IMR-90 (cell line): Measurements from ENCODE around the gene KRT5. TPM values are rescaled to one million over a fixed set of nuclear protein-coding genes. Genes with fewer than 3 reads are reported as not detected.

Source experiments
- ATAC-seq: fragments of 200-7000 bp; cut with Tn5 transposase; 2 replicates; pipeline ENCODE4 v1.9.1; 2020; ENCODE audit warnings: low read depth, mild to moderate bottlenecking, moderate library complexity
- BruUV-seq: library from RNA; stranded (reverse); fragments of 400-500 nt; replicated peaks from 2 replicates; lab custom pipeline; 2021; lab: Mats Ljungman, UMichigan
- CTCF ChIA-PET: fragments of 300-600 bp; formaldehyde crosslinking; extraction: SDS; loops from one replicate; lab custom pipeline; 2021; ENCODE audit warnings: antibody characterized with exemption; lab: Yijun Ruan, JAX
- POLR2A ChIA-PET: fragments of 300-600 bp; sonication (Branson Sonifier 250); formaldehyde crosslinking; loops from one replicate; lab custom pipeline; 2022; ENCODE audit warnings: antibody characterized with exemption; ENCODE audit not compliant: unreplicated experiment; lab: Charles Lee
- DNase-seq: peaks from one replicate; pipeline ENCODE4 v3.0.0; 2013
- H2AFZ ChIP-seq: replicated peaks from 2 replicates; pipeline ENCODE3; 2013; ENCODE audit warnings: low read length, mild to moderate bottlenecking; ENCODE audit not compliant: poor library complexity
- H2AK5ac ChIP-seq: 2 replicates; pipeline ENCODE4 v1.6.1; 2013; ENCODE audit warnings: low read depth, low read length, inconsistent platforms
- H2AK9ac ChIP-seq: replicated peaks from 2 replicates; pipeline ENCODE3; 2013; ENCODE audit warnings: mild to moderate bottlenecking, low read depth, low read length, moderate library complexity; ENCODE audit not compliant: poor library complexity
- H2BK120ac ChIP-seq: 2 replicates; pipeline ENCODE4 v1.6.1; 2013; ENCODE audit warnings: low read depth, low read length, inconsistent platforms
- H2BK15ac ChIP-seq: 3 replicates; pipeline ENCODE4 v1.6.1; 2013; ENCODE audit warnings: low read depth, low read length, inconsistent platforms
- H2BK20ac ChIP-seq: 2 replicates; pipeline ENCODE4 v1.6.1; 2013; ENCODE audit warnings: low read depth, mild to moderate bottlenecking, inconsistent platforms, low read length, moderate library complexity
- H2BK5ac ChIP-seq: 2 replicates; pipeline ENCODE4 v1.6.1; 2013; ENCODE audit warnings: mild to moderate bottlenecking, low read depth, low read length, inconsistent platforms; ENCODE audit not compliant: poor library complexity, severe bottlenecking
- H3K14ac ChIP-seq: replicated peaks from 2 replicates; pipeline ENCODE4 v1.6.1; 2013; ENCODE audit warnings: low read depth, low read length, inconsistent platforms
- H3K18ac ChIP-seq: 2 replicates; pipeline ENCODE4 v1.6.1; 2013; ENCODE audit warnings: low read depth, low read length, control low read depth
- H3K23ac ChIP-seq: 2 replicates; pipeline ENCODE4 v1.6.1; 2013; ENCODE audit warnings: low read depth, low read length, inconsistent platforms
- H3K27ac ChIP-seq: 2 replicates; pipeline ENCODE4 v1.5.1; 2013; ENCODE audit warnings: mild to moderate bottlenecking, control low read depth, low read length; ENCODE audit not compliant: insufficient read depth
- H3K27me3 ChIP-seq: 2 replicates; pipeline ENCODE4 v1.6.1; 2013; ENCODE audit warnings: low read length; ENCODE audit not compliant: control insufficient read depth, insufficient read depth
- H3K36me3 ChIP-seq: 2 replicates; pipeline ENCODE4 v1.6.1; 2013; ENCODE audit warnings: low read length, mixed read lengths; ENCODE audit not compliant: control insufficient read depth, insufficient read depth
- H3K4ac ChIP-seq: 2 replicates; pipeline ENCODE4 v1.6.1; 2013; ENCODE audit warnings: low read depth, low read length, inconsistent platforms
- H3K4me1 ChIP-seq: 2 replicates; pipeline ENCODE4 v1.6.1; 2013; ENCODE audit warnings: low read length, mixed read lengths; ENCODE audit not compliant: control insufficient read depth, insufficient read depth
- H3K4me2 ChIP-seq: 2 replicates; pipeline ENCODE4 v1.6.1; 2013; ENCODE audit warnings: low read depth, mild to moderate bottlenecking, control low read depth, low read length, moderate library complexity
- H3K4me3 ChIP-seq: 2 replicates; pipeline ENCODE4 v1.5.1; 2013; ENCODE audit warnings: low read depth, mild to moderate bottlenecking, control low read depth, low read length, moderate library complexity; ENCODE audit not compliant: insufficient read depth
- H3K56ac ChIP-seq: 2 replicates; pipeline ENCODE4 v1.6.1; 2013; ENCODE audit warnings: low read length, inconsistent platforms; ENCODE audit not compliant: insufficient read depth; ENCODE audit errors: extremely low read depth
- H3K79me1 ChIP-seq, 2 experiments: 2 replicates each; pipeline ENCODE4 v1.6.1; 2013; ENCODE audit warnings: low read length in 2 of 2, inconsistent platforms in 1 of 2, low read depth in 1 of 2
- H3K9ac ChIP-seq: 2 replicates; pipeline ENCODE4 v1.6.1; 2013; ENCODE audit warnings: low read depth, low read length, control low read depth
- H3K9me1 ChIP-seq: 2 replicates; pipeline ENCODE4 v1.6.1; 2013; ENCODE audit warnings: low read length, inconsistent platforms; ENCODE audit not compliant: insufficient read depth
- H3K9me3 ChIP-seq: 2 replicates; pipeline ENCODE4 v1.6.1; 2013; ENCODE audit warnings: low read length; ENCODE audit not compliant: control insufficient read depth, insufficient read depth
- H4K20me1 ChIP-seq: 2 replicates; pipeline ENCODE4 v1.6.1; 2013; ENCODE audit warnings: low read length, inconsistent platforms; ENCODE audit not compliant: insufficient read depth
- H4K5ac ChIP-seq: 2 replicates; pipeline ENCODE4 v1.6.1; 2013; ENCODE audit warnings: mild to moderate bottlenecking, low read depth, low read length, control low read depth
- H4K8ac ChIP-seq, 2 experiments: 2 replicates each; pipeline ENCODE4 v1.6.1; 2013; ENCODE audit warnings: low read depth in 2 of 2, low read length in 2 of 2, control low read depth in 1 of 2, inconsistent platforms in 1 of 2
- H4K91ac ChIP-seq: 2 replicates; pipeline ENCODE4 v1.6.1; 2013; ENCODE audit warnings: low read depth, low read length, inconsistent platforms; ENCODE audit not compliant: insufficient read depth
- CEBPB ChIP-seq: IDR thresholded peaks from 2 replicates; pipeline ENCODE4 v1.6.1; 2012; ENCODE audit warnings: low read depth, low read length, improper control_type of control experiment
- CHD1 ChIP-seq: IDR thresholded peaks from 2 replicates; pipeline ENCODE4 v1.6.1; 2012; ENCODE audit warnings: low read depth, low read length, improper control_type of control experiment
- WGBS, 2 experiments: methylation state at CpG; one replicate each; pipeline versions ENCODE4 v1.1.5 to v1.1.7; 2013; ENCODE audit warnings: missing lambda C conversion rate in 2 of 2; ENCODE audit not compliant: insufficient read length in 1 of 2; ENCODE audit errors: extremely low coverage in 2 of 2; 5-methylcytosine and 5-hydroxymethylcytosine counted together
- dilution Hi-C: fragments of 300-500 bp; cut with HindIII; formaldehyde crosslinking; loops from one replicate; pipeline ENCODE4 v1.14.3; 2018; ENCODE audit warnings: low sequenced_read_pairs; ENCODE audit not compliant: unreplicated experiment
- in situ Hi-C: fragments of 300-500 bp; cut with MboI; formaldehyde crosslinking; loops from 3 replicates; pipeline ENCODE4 v1.14.3; 2019; ENCODE audit warnings: low sequenced_read_pairs, inconsistent platforms, mixed read lengths
- intact Hi-C: fragments of 100-400 bp; cut with micrococcal nuclease; formaldehyde crosslinking; loops from 2 replicates; pipeline ENCODE4 v1.10.0; 2022
- polyA plus RNA-seq, 3 experiments: library from polyadenylated mRNA; depleted of rRNA; stranded (reverse); fragments of >200 nt; gene quantifications; 2 replicates each; pipeline ENCODE4 v1.2.3, GENCODE V29; 2012; ENCODE audit warnings: low replicate concordance in 1 of 3
- total RNA-seq: library from RNA; depleted of rRNA; stranded (reverse); fragments of >200 nt; gene quantifications from 2 replicates; pipeline ENCODE4 v1.2.3, GENCODE V29; 2012

Gene KRT5
- total and polyA plus RNA-seq, 2 of the 4 experiments (the other 2 are of a cell fraction), result not detected

GRCh38 chr12:52513736-52514135, 6.5 kb downstream of the KRT5 start:
- no peaks in the 10 kb centered on the region for H3K79me1 ChIP-seq
- H4K20me1 ChIP-seq, result no peaks in the 10 kb centered on the region
- no peaks in the 10 kb centered on the region for H3K36me3 ChIP-seq
- ATAC-seq (no peak), DNase-seq (no peak)
- no peak overlapping the region for H3K27ac ChIP-seq
- dilution Hi-C loops, result no loop called here
- H3K9ac ChIP-seq, result no peak overlapping the region
- intact Hi-C loops, result no loop called here
- H2BK120ac ChIP-seq, result no peak overlapping the region
- no peak overlapping the region for H2BK5ac ChIP-seq
- no peak overlapping the region for H3K56ac ChIP-seq
- no peak overlapping the region for H3K4ac ChIP-seq
- H2BK15ac ChIP-seq, result no peak overlapping the region
- H4K8ac ChIP-seq, result no peak overlapping the region
- H2AK9ac ChIP-seq, result no peak overlapping the region
- no peak overlapping the region for H3K4me3 ChIP-seq
- H3K4me1 ChIP-seq, result no peaks in the 10 kb centered on the region
- CTCF ChIA-PET, result no interaction called here
- H3K4me2 ChIP-seq, result no peak overlapping the region
- H4K91ac ChIP-seq, result no peak overlapping the region
- no peak overlapping the region for H3K23ac ChIP-seq
- H2AFZ ChIP-seq, result no peak overlapping the region
- no peak overlapping the region for H4K5ac ChIP-seq
- H3K9me3 ChIP-seq, result no peaks in the 10 kb centered on the region
- 52% methylated on average over 6 of the region's 6 CpGs; no CpG with 5 or more reads in 1 of the 2 experiments for WGBS, 2 experiments
- peaks cover 19% of the 10 kb centered on the region for H3K27me3 ChIP-seq
- H3K18ac ChIP-seq, result no peak overlapping the region
- no peak overlapping the region for H2BK20ac ChIP-seq
- TF ChIP-seq CEBPB, result no peak
- no peak for TF ChIP-seq CHD1
- in situ Hi-C loops, result no loop called here
- H3K9me1 ChIP-seq, result no peaks in the 10 kb centered on the region
- no TSS peak for BruUV-seq
- H2AK5ac ChIP-seq, result no peak overlapping the region
- H3K14ac ChIP-seq, result no peak overlapping the region
- POLR2A ChIA-PET, result no interaction called here
